GM12878 (cell line): ENCODE data around the gene PLA2G6. TPM values are rescaled to one million over a fixed set of nuclear protein-coding genes. Genes with fewer than 3 reads are reported as not detected.
"Not testable (repeated sequence)": the region's sequence is repeated elsewhere in the genome, so short reads cannot be mapped to it uniquely, and the experiment has no call there.

ENCODE experiments used
- ATAC-seq: fragments of 200-7000 bp; cut with Tn5 transposase; 3 replicates; pipeline ENCODE4 v1.9.1; 2020; ENCODE audit warnings: mild to moderate bottlenecking, moderate library complexity
- BruUV-seq: library from RNA; stranded (reverse); fragments of 400-500 nt; replicated peaks from 2 replicates; lab custom pipeline; 2021; lab: Mats Ljungman, UMichigan
- CTCF ChIA-PET: fragments of 300-600 bp; sonication (Branson Sonifier 250); formaldehyde crosslinking; extraction: SDS; loops from one replicate; lab custom pipeline; 2021; ENCODE audit warnings: inconsistent platforms; lab: Yijun Ruan, JAX
- POLR2A ChIA-PET: fragments of 350-600 bp; formaldehyde crosslinking; extraction: SDS; loops from one replicate; lab custom pipeline; 2021; ENCODE audit warnings: inconsistent platforms; lab: Charles Lee
- RAD21 ChIA-PET: fragments of 300-600 bp; sonication (Branson Sonifier 250); formaldehyde crosslinking; loops from one replicate; lab custom pipeline; 2023; ENCODE audit warnings: antibody characterized with exemption; ENCODE audit not compliant: unreplicated experiment; lab: Charles Lee
- SMC1A ChIA-PET: fragments of 300-600 bp; sonication (Branson Sonifier 250); formaldehyde crosslinking; loops from one replicate; lab custom pipeline; 2023; ENCODE audit not compliant: unreplicated experiment, uncharacterized antibody; lab: Charles Lee
- DNase-seq: peaks from one replicate; pipeline ENCODE4 v3.0.0-alpha.2; 2011; ENCODE audit warnings: low read depth, low spot score
- FAIRE-seq: peaks from 3 replicates; lab custom pipeline; 2011; peaks lifted over from hg19 to GRCh38; lab: Jason Lieb, UNC
- H2AFZ ChIP-seq: 2 replicates; pipeline ENCODE4 v1.6.0; 2011; ENCODE audit warnings: low read depth, low read length, control low read depth; ENCODE audit not compliant: control insufficient read depth
- H3K27ac ChIP-seq: 2 replicates; pipeline ENCODE4 v1.5.1; 2011; ENCODE audit warnings: control low read depth; ENCODE audit not compliant: control insufficient read depth, insufficient read depth
- H3K27me3 ChIP-seq, 2 experiments: replicated peaks in 1 of 2; 2 replicates each; pipeline versions ENCODE4 v1.6.0 to v1.6.1; 2011; ENCODE audit warnings: low read length in 1 of 2; ENCODE audit not compliant: control insufficient read depth in 2 of 2, insufficient read depth in 2 of 2
- H3K36me3 ChIP-seq, 2 experiments: 2 replicates each; pipeline ENCODE4 v1.5.1; 2011; ENCODE audit warnings: low read length in 1 of 2; ENCODE audit not compliant: control insufficient read depth in 2 of 2, insufficient read depth in 2 of 2
- H3K4me1 ChIP-seq: 2 replicates; pipeline ENCODE4 v1.6.1; 2011; ENCODE audit warnings: mild to moderate bottlenecking, low read length, moderate library complexity, mixed read lengths; ENCODE audit not compliant: control insufficient read depth, insufficient read depth
- H3K4me2 ChIP-seq: 2 replicates; pipeline ENCODE4 v1.6.0; 2011; ENCODE audit warnings: control low read depth; ENCODE audit not compliant: control insufficient read depth, insufficient read depth
- H3K4me3 ChIP-seq: fragments of 200-600 bp; sonication (generic); 2 replicates; pipeline ENCODE4 v1.5.1; 2016
- H3K79me2 ChIP-seq: 2 replicates; pipeline ENCODE4 v1.6.0; 2011; ENCODE audit warnings: low read length; ENCODE audit not compliant: control insufficient read depth, insufficient read depth
- H3K9ac ChIP-seq: 2 replicates; pipeline ENCODE4 v1.8.0; 2011; ENCODE audit warnings: low read length, control low read depth, mixed read lengths; ENCODE audit not compliant: control insufficient read depth, insufficient read depth
- H3K9me3 ChIP-seq: replicated peaks from 3 replicates; pipeline ENCODE4 v1.5.1; 2011; ENCODE audit warnings: mild to moderate bottlenecking, low read length; ENCODE audit not compliant: control insufficient read depth, insufficient read depth
- H4K20me1 ChIP-seq: 2 replicates; pipeline ENCODE4 v1.6.0; 2011; ENCODE audit not compliant: control insufficient read depth, insufficient read depth
- CBX5 ChIP-seq: sonication (generic); IDR thresholded peaks from 2 replicates; pipeline ENCODE4 v1.6.1; 2016; ENCODE audit warnings: low read depth, moderate library complexity, mild to moderate bottlenecking, inconsistent platforms
- NBN ChIP-seq: fragments of 450-650 bp; IDR thresholded peaks from 2 replicates; pipeline ENCODE4 v1.6.1; 2016
- NR2C1 ChIP-seq: fragments of 450-650 bp; IDR thresholded peaks from 2 replicates; pipeline ENCODE4 v1.6.1; 2017; ENCODE audit warnings: antibody characterized with exemption, mild to moderate bottlenecking, moderate library complexity
- POLR2A ChIP-seq: IDR thresholded peaks from 2 replicates; pipeline ENCODE4 v1.6.1; 2011; ENCODE audit warnings: low read depth, mild to moderate bottlenecking, low read length
- POU2F2 ChIP-seq: IDR thresholded peaks from 3 replicates; pipeline ENCODE4 v1.6.1; 2011; ENCODE audit warnings: low read depth, mild to moderate bottlenecking, low read length, borderline replicate concordance
- RELA ChIP-seq: fragments of 450-650 bp; IDR thresholded peaks from 2 replicates; pipeline ENCODE4 v1.8.0; 2014; ENCODE audit warnings: borderline replicate concordance; ENCODE audit not compliant: partially characterized antibody
- SIN3A ChIP-seq: IDR thresholded peaks from 2 replicates; pipeline ENCODE4 v1.6.1; 2012; ENCODE audit warnings: low read depth, low read length, improper control_type of control experiment
- ZNF274 ChIP-seq: IDR thresholded peaks from one replicate; pipeline ENCODE4 v1.8.0; 2011; ENCODE audit not compliant: insufficient read length, insufficient read depth
- WGBS: methylation state at CpG from one replicate; pipeline ENCODE4 v1.1.6; 2016; ENCODE audit warnings: low lambda C conversion rate; ENCODE audit not compliant: insufficient replicate concordance, insufficient coverage; ENCODE audit errors: missing lambda C conversion rate; 5-methylcytosine and 5-hydroxymethylcytosine counted together
- in situ Hi-C: fragments of 300-500 bp; cut with MboI; formaldehyde crosslinking; loops from 9 replicates; pipeline ENCODE4 v1.14.3; 2018; ENCODE audit warnings: mixed read lengths
- intact Hi-C: fragments of 100-400 bp; cut with micrococcal nuclease; formaldehyde crosslinking; loops from one replicate; pipeline ENCODE4 v1.14.2; 2022; ENCODE audit not compliant: unreplicated experiment
- polyA plus RNA-seq, 11 experiments: library from polyadenylated mRNA; depleted of rRNA in 4 of 11; unstranded in 6 of 11; stranded (reverse) in 5 of 11; fragments of >200 nt; fragmentation: Nextera tagmentation in 4 of 11; fragmentation: Illumina TruSeq in 1 of 11; extraction: Ambion mirVana in 4 of 11; extraction: Trizol in 1 of 11; gene quantifications; 1 replicate in 1 of 11; 2 replicates in 10 of 11; pipeline versions ENCODE4 v1.2.1 to v1.2.3, GENCODE V29; 2011 to 2016; ENCODE audit warnings: inconsistent platforms in 2 of 11, missing spikeins in 2 of 11, low read depth in 1 of 11
- total RNA-seq, 4 experiments: library from RNA; depleted of rRNA in 3 of 4; stranded (reverse); fragments of >200 nt in 3 of 4; fragmentation: Illumina TruSeq in 1 of 4; extraction: Trizol in 1 of 4; gene quantifications; 2 replicates each; pipeline versions ENCODE4 v1.2.1 to v1.2.3, GENCODE V29; 2013 to 2021
- TF ChIP-seq, protein P1 (sequence below): fragments of 450-650 bp; IDR thresholded peaks from 2 replicates; pipeline ENCODE4 v1.6.1; 2016; ENCODE audit warnings: mild to moderate bottlenecking

PLA2G6 gene
- total and polyA plus RNA-seq, 10 of the 15 experiments (the other 5 are each of a cell fraction or from before 2014, with no cell fraction given), result 0.15 to 42.2 (median 15.8) TPM

DNA sequence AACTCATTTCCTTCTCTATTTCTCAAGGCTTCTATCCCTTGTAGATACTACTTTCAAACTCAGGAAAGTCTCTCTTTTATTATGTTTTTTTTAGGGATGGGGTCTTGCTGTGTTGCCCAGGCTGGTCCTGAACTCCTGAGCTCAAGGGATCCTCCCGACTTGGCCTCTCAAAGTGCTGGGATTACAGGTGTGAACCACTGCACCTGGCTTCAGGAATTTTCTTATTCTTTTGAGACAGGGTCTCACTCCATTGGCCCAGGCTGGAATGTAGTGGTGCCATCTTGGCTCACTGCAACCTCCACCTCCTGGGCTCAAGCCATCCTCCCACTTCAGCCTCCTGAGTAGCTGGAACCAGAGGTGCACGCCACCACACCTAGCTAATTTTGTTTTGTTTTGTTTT is 102.4 kb downstream of the PLA2G6 start:
- ATAC-seq, BruUV-seq, H3K79me2 ChIP-seq, POLR2A ChIA-PET, H3K36me3 ChIP-seq, H3K27me3 ChIP-seq, DNase-seq, CTCF ChIA-PET, SMC1A ChIA-PET, H3K4me1 ChIP-seq, RAD21 ChIA-PET, H3K9me3 ChIP-seq, H3K4me2 ChIP-seq, intact Hi-C loops, H3K4me3 ChIP-seq, FAIRE-seq, H3K9ac ChIP-seq, H4K20me1 ChIP-seq, H2AFZ ChIP-seq, H3K27ac ChIP-seq, in situ Hi-C loops: not testable (repeated sequence)
- 6% methylated on average over 2 of the region's 2 CpGs for WGBS

DNA sequence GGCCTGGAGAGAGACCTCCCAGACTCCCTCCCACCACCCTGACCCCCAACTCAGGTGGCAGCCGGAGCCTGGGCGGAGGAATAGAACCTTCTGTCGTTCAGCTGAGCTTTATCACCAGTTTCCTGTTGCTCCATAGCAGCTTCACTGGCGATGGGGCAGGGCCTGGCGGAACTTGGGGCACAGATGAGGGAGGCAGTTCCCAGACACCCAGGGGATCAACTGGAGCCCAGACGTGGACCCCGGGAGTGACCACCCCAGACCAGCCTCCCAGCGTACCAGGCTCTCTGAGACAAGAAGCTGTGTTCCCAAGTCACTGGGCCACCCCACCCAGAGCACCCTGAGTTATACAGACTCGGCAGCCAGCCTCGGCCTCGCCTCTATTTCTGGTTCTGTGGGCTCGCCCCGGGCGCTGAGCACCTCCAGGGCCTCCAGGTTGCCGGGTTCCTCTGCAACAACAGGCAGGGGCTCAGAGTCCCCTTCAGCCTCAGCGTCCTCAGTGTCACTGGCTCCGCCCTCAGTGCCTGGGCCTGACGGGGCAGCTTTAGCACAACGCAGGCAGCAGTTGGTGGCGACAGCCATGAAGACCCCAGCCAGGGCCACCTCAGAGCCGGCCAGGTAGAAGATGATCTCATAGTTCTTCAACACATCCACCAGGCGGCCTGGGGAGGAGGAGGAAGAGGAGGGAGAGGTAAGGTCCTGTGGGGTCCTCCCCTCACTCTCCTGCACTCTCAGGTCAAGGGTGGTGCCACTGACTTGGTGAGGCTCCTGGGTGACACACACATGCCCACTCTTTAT is 103.4 kb downstream of the PLA2G6 start:
- no peaks in the 10 kb centered on the region for H3K36me3 ChIP-seq
- H3K9me3 ChIP-seq, result no peaks in the 10 kb centered on the region
- H2AFZ ChIP-seq, result no peak overlapping the region
- H3K27ac ChIP-seq, result no peak overlapping the region
- intact Hi-C loops, result no loop called here
- CTCF ChIA-PET, result no interaction called here
- POLR2A ChIA-PET, result no interaction called here
- 73% methylated on average over 19 of the region's 22 CpGs for WGBS
- TF ChIP-seq NBN (no peak), ZNF274 (no peak), RELA (no peak), SIN3A (no peak), POLR2A (no peak), NR2C1 (no peak), POU2F2 (no peak), CBX5 (no peak)
- TF ChIP-seq, protein P1, sequence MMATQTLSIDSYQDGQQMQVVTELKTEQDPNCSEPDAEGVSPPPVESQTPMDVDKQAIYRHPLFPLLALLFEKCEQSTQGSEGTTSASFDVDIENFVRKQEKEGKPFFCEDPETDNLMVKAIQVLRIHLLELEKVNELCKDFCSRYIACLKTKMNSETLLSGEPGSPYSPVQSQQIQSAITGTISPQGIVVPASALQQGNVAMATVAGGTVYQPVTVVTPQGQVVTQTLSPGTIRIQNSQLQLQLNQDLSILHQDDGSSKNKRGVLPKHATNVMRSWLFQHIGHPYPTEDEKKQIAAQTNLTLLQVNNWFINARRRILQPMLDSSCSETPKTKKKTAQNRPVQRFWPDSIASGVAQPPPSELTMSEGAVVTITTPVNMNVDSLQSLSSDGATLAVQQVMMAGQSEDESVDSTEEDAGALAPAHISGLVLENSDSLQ, result no peak
- H3K4me2 ChIP-seq, result no peak overlapping the region
- ATAC-seq, result no peak
- peaks cover 8 to 9% of the 10 kb centered on the region in 2 experiments; a peak in 3 of 4 replicates for H3K27me3 ChIP-seq
- no peaks in the 10 kb centered on the region for H3K79me2 ChIP-seq
- SMC1A ChIA-PET, result no interaction called here
- H3K9ac ChIP-seq, result no peak overlapping the region
- RAD21 ChIA-PET, result no interaction called here
- FAIRE-seq, result no peak
- in situ Hi-C loops, result no loop called here
- H3K4me1 ChIP-seq, result no peaks in the 10 kb centered on the region
- no TSS peak for BruUV-seq
- DNase-seq, result no peak
- no peaks in the 10 kb centered on the region for H4K20me1 ChIP-seq
- H3K4me3 ChIP-seq, result no peak overlapping the region
